HepG2 (cell line): ENCODE measurements around the gene CDC34. TPM values are rescaled to one million over a fixed set of nuclear protein-coding genes. Genes with fewer than 3 reads are reported as not detected.
A peak's percentile ranks its signal among the peaks of the same experiment; 100 is the strongest.

Experiments used
- ARID5B ChIP-seq: IDR thresholded peaks from 2 replicates; pipeline ENCODE4 v1.4.0; 2020; ENCODE audit warnings: mild to moderate bottlenecking, missing genetic modification reagents
- CEBPB ChIP-seq: IDR thresholded peaks from 2 replicates; pipeline ENCODE4 v1.6.1; 2011; ENCODE audit warnings: low read depth, low read length, improper control_type of control experiment, borderline replicate concordance
- CENPT ChIP-seq: sonication (generic); formaldehyde crosslinking; IDR thresholded peaks from 2 replicates; pipeline ENCODE4 v1.8.0; 2022; ENCODE audit warnings: low read depth, mild to moderate bottlenecking, moderate library complexity, missing genetic modification reagents
- DBP ChIP-seq: sonication (generic); formaldehyde crosslinking; IDR thresholded peaks from 2 replicates; pipeline ENCODE4 v1.4.0; 2020; ENCODE audit warnings: missing genetic modification reagents; ENCODE audit errors: not compliant biosample characterization
- EP300 ChIP-seq, 3 experiments: sonication (generic) in 1 of 3; formaldehyde crosslinking in 1 of 3; IDR thresholded peaks; 2 replicates each; pipeline versions ENCODE4 v1.5.1 to v1.6.1; 2011 to 2020; ENCODE audit warnings: low read depth in 2 of 3, low read length in 2 of 3, borderline replicate concordance in 1 of 3, improper control_type of control experiment in 1 of 3, mild to moderate bottlenecking in 1 of 3, missing genetic modification reagents in 1 of 3, moderate library complexity in 1 of 3
- JUNB ChIP-seq: sonication (generic); formaldehyde crosslinking; IDR thresholded peaks from 2 replicates; pipeline ENCODE4 v1.8.0; 2022; ENCODE audit warnings: missing genetic modification reagents, mild to moderate bottlenecking, borderline replicate concordance
- SMAD9 ChIP-seq: sonication (generic); formaldehyde crosslinking; IDR thresholded peaks from 2 replicates; pipeline ENCODE4 v1.5.1; 2020; ENCODE audit warnings: mild to moderate bottlenecking, missing genetic modification reagents
- YEATS2 ChIP-seq: sonication (generic); formaldehyde crosslinking; IDR thresholded peaks from 2 replicates; pipeline ENCODE4 v1.4.0; 2020; ENCODE audit warnings: missing genetic modification reagents, borderline replicate concordance
- ZBTB2 ChIP-seq: sonication (generic); formaldehyde crosslinking; IDR thresholded peaks from 2 replicates; pipeline ENCODE4 v1.8.0; 2022; ENCODE audit warnings: low read depth, missing genetic modification reagents
- ZNF331 ChIP-seq: sonication (generic); formaldehyde crosslinking; IDR thresholded peaks from 2 replicates; pipeline ENCODE4 v1.4.0; 2020; ENCODE audit warnings: missing genetic modification reagents
- ZNF350 ChIP-seq: sonication (generic); formaldehyde crosslinking; IDR thresholded peaks from 2 replicates; pipeline ENCODE4 v1.4.0; 2020; ENCODE audit warnings: mild to moderate bottlenecking, low read depth, missing genetic modification reagents, borderline replicate concordance
- ZNF547 ChIP-seq: sonication (generic); formaldehyde crosslinking; IDR thresholded peaks from 2 replicates; pipeline ENCODE4 v1.5.1; 2020; ENCODE audit warnings: mild to moderate bottlenecking, missing genetic modification reagents
- ZNF792 ChIP-seq: IDR thresholded peaks from 2 replicates; pipeline ENCODE4 v1.6.1; 2016
- ZSCAN22 ChIP-seq: sonication (generic); formaldehyde crosslinking; IDR thresholded peaks from 2 replicates; pipeline ENCODE4 v1.4.0; 2020; ENCODE audit warnings: mild to moderate bottlenecking, missing genetic modification reagents
- polyA plus RNA-seq, 8 experiments: library from polyadenylated mRNA; depleted of rRNA in 3 of 8; stranded (reverse) in 7 of 8; unstranded in 1 of 8; fragments of >200 nt; fragmentation: Illumina TruSeq in 4 of 8; extraction: Trizol in 4 of 8; gene quantifications; 2 replicates each; pipeline versions ENCODE4 v1.2.1 to v1.2.3, GENCODE V29; 2011 to 2016; ENCODE audit warnings: low read depth in 4 of 8, missing spikeins in 1 of 8, mixed read lengths in 1 of 8; ENCODE audit not compliant: insufficient read depth in 1 of 8
- total RNA-seq, 5 experiments: library from RNA; depleted of rRNA; stranded (reverse); fragments of >200 nt; fragmentation: Illumina TruSeq; extraction: Trizol; gene quantifications; 2 replicates each; pipeline ENCODE4 v1.2.3, GENCODE V29; 2016; ENCODE audit warnings: low read depth in 1 of 5

CDC34 gene
- total and polyA plus RNA-seq, 2 of the 13 experiments (the other 11 are each of a cell fraction or from before 2014, with no cell fraction given): 138 to 150 TPM

GRCh38 chr19:566403-566802 is 34.8 kb downstream of the CDC34 start (continued):
- TF ChIP-seq ARID5B (CRISPR knock-in tag) (peak; percentile 44; the same call in 1 of the 2 replicates), ZNF792 (CRISPR knock-in tag) (peak; percentile 28; the same call in 1 of the 2 replicates), YEATS2 (CRISPR knock-in tag) (peak; percentile 28; the same call in 1 of the 2 replicates), JUNB (CRISPR knock-in tag) (no peak), CENPT (no peak), ZNF331 (CRISPR knock-in tag) (0 out of 2 replicates have a peak, but pooled peaks have one; percentile 22), CEBPB (peak; percentile 93), EP300 (IDR thresholded peaks at IDR 0.05; ENCODE audit: low read depth in 2 of 2, low read length in 2 of 2) (peak; percentile 28 to 68; a peak in 1 of 4 replicates), EP300 (CRISPR knock-in tag; IDR thresholded peaks at IDR 0.05; ENCODE audit: borderline replicate concordance) (peak; percentile 26; the same call in 1 of the 2 replicates), ZSCAN22 (CRISPR knock-in tag) (no peak), ZNF350 (no peak), SMAD9 (CRISPR knock-in tag) (no peak), DBP (CRISPR knock-in tag) (no peak), ZBTB2 (CRISPR knock-in tag) (no peak), ZNF547 (CRISPR knock-in tag) (no peak)
